ENCODE data around the gene PLIN1. TPM values are rescaled to one million over a fixed set of nuclear protein-coding genes. Genes with fewer than 3 reads are reported as not detected.

PLIN1 gene
- total and polyA plus RNA-seq, 9 of the 15 experiments (the other 6 are each of a cell fraction or from before 2014, with no cell fraction given) = not detected

- Histone ChIP-seq H3K27me3 (ENCODE audit: control insufficient read depth in 2 of 2, insufficient read depth in 2 of 2, low read length in 2 of 2) (no peaks in the 10 kb centered on the region), H3K4me3 (no peak overlapping the region), H3K9me1 (ENCODE audit: control insufficient read depth, insufficient read depth, low read length) (no peaks in the 10 kb centered on the region), H3K9me3 (replicated peaks; ENCODE audit: control insufficient read depth, insufficient read depth, low read depth, low read length) (peaks cover 2% of the 10 kb centered on the region; the same call in 1 of the 2 replicates), H3K4me2 (ENCODE audit: insufficient read depth, low read length) (no peak overlapping the region), H3K27ac (ENCODE audit: extremely low read depth, low read depth, low read length) (no peak overlapping the region), H3K4me1 (replicated peaks in 1 of 2; ENCODE audit: control insufficient read depth in 2 of 2, insufficient read depth in 2 of 2, low read length in 2 of 2) (no peaks in the 10 kb centered on the region; a peak in 1 of 5 replicates), H3K9ac (ENCODE audit: insufficient read depth in 1 of 2, low read depth in 2 of 2, low read length in 2 of 2) (no peak overlapping the region), H4K20me1 (replicated peaks; ENCODE audit: control insufficient read depth, insufficient read depth, low read length) (no peaks in the 10 kb centered on the region), H2AFZ (ENCODE audit: low read depth, low read length) (no peak overlapping the region), H3K79me2 (ENCODE audit: control insufficient read depth, insufficient read depth, low read length) (no peaks in the 10 kb centered on the region), H3K36me3 (ENCODE audit: control insufficient read depth, insufficient read depth, low read length) (peaks cover 97% of the 10 kb centered on the region)
- no peak for ATAC-seq
- in situ Hi-C loops (cut with MboI) = no loop called here
- no peak for DNase-seq (ENCODE audit: extremely low read depth in 1 of 4, low spot score in 3 of 4)
- ChIA-PET CTCF (ENCODE audit: low intra/inter-chr PET ratio) (no interaction called here), POLR2A (no interaction called here)
- 90% methylated on average over 6 of the region's 8 CpGs for WGBS (ENCODE audit: insufficient coverage, low coverage, missing lambda C conversion rate)
- BruUV-seq (replicated peaks) = no TSS peak
- FAIRE-seq = no peak
- intact Hi-C loops (cut with micrococcal nuclease) = no loop called here
- TF ChIP-seq ZNF224 (CRISPR knock-in tag; IDR thresholded peaks at IDR 0.05) (no peak), TAF7 (tag; IDR thresholded peaks at IDR 0.05) (no peak), ZNF318 (IDR thresholded peaks at IDR 0.05; ENCODE audit: borderline replicate concordance in 1 of 2, low read depth in 1 of 2) (no peak), ZNF766 (CRISPR knock-in tag; conservative IDR thresholded peaks at IDR 0.05) (no peak), ZNF444 (CRISPR knock-in tag; IDR thresholded peaks at IDR 0.05) (no peak), ZNF277 (CRISPR knock-in tag; IDR thresholded peaks at IDR 0.05; ENCODE audit: borderline replicate concordance) (no peak), ZNF76 (CRISPR knock-in tag; IDR thresholded peaks at IDR 0.05; ENCODE audit: borderline replicate concordance) (no peak), CBX5 (IDR thresholded peaks at IDR 0.05; ENCODE audit: borderline replicate concordance, low read depth) (no peak), ILK (tag; IDR thresholded peaks at IDR 0.05; ENCODE audit: borderline replicate concordance, low read depth) (no peak), YBX1 (IDR thresholded peaks at IDR 0.05) (no peak), GATA2 (CRISPR knock-in tag; IDR thresholded peaks at IDR 0.05) (no peak), RBFOX2 (IDR thresholded peaks at IDR 0.05; ENCODE audit: low read depth, low read length) (no peak), TSC22D4 (tag; IDR thresholded peaks at IDR 0.05) (no peak)
Measured at GRCh38 chr15:89627256-89627970, 51.8 kb downstream of the PLIN1 start.
